Neural crest cell (in vitro differentiated cells): ENCODE measurements around the gene CATSPERZ. TPM values are rescaled to one million over a fixed set of nuclear protein-coding genes. Genes with fewer than 3 reads are reported as not detected.

Experiments used
- DNase-seq: peaks from one replicate; pipeline ENCODE4 v3.0.0; 2021; ENCODE audit warnings: low read depth, mixed read lengths, low spot score
- H3K27ac Mint-ChIP-seq: one replicate; pipeline ENCODE4 v1.8.0; 2021; ENCODE audit warnings: mild to moderate bottlenecking, mixed read lengths; ENCODE audit not compliant: unreplicated experiment
- H3K27me3 Mint-ChIP-seq: 2 replicates; pipeline ENCODE4 v1.8.0; 2021; ENCODE audit warnings: low read depth, mild to moderate bottlenecking, mixed read lengths
- H3K36me3 Mint-ChIP-seq: 2 replicates; pipeline ENCODE4 v1.8.0; 2021; ENCODE audit warnings: low read depth, mild to moderate bottlenecking, mixed read lengths
- H3K4me1 Mint-ChIP-seq: 2 replicates; pipeline ENCODE4 v1.8.0; 2021; ENCODE audit warnings: mixed read lengths
- H3K4me3 Mint-ChIP-seq: one replicate; pipeline ENCODE4 v1.8.0; 2021; ENCODE audit warnings: mild to moderate bottlenecking, mixed read lengths
- H3K9me3 Mint-ChIP-seq: 2 replicates; pipeline ENCODE4 v1.8.0; 2021; ENCODE audit warnings: mixed read lengths
- total RNA-seq: library from RNA; stranded (reverse); gene quantifications from 2 replicates; pipeline ENCODE4 v1.2.1, GENCODE V29; 2021
- TF ChIP-seq, protein P1 (sequence below): fragments of 200-600 bp; sonication (generic); conservative IDR thresholded peaks from 2 replicates; pipeline ENCODE4 v1.5.0; 2021; ENCODE audit warnings: antibody characterized with exemption, mild to moderate bottlenecking

Gene CATSPERZ
- total RNA-seq, 1 donor from 2014 or later = not detected

GRCh38 chr11:64317325-64317960 is 17.3 kb downstream of the CATSPERZ start, which contains the start of gene TRMT112:
TSS of gene TRMT112 (minus strand) at chr11:64317559. CDS start at chr11:64317526, 33 bp downstream.
- Mint-ChIP-seq H3K27me3 (no peaks in the 10 kb centered on the region), H3K9me3 (no peaks in the 10 kb centered on the region), H3K36me3 (peaks cover 3% of the 10 kb centered on the region), H3K27ac (peak within 1 kb of the TSS; percentile 99), H3K4me1 (peaks cover 33% of the 10 kb centered on the region), H3K4me3 (peak within 1 kb of the TSS; percentile 94)
- TF ChIP-seq, protein P1, sequence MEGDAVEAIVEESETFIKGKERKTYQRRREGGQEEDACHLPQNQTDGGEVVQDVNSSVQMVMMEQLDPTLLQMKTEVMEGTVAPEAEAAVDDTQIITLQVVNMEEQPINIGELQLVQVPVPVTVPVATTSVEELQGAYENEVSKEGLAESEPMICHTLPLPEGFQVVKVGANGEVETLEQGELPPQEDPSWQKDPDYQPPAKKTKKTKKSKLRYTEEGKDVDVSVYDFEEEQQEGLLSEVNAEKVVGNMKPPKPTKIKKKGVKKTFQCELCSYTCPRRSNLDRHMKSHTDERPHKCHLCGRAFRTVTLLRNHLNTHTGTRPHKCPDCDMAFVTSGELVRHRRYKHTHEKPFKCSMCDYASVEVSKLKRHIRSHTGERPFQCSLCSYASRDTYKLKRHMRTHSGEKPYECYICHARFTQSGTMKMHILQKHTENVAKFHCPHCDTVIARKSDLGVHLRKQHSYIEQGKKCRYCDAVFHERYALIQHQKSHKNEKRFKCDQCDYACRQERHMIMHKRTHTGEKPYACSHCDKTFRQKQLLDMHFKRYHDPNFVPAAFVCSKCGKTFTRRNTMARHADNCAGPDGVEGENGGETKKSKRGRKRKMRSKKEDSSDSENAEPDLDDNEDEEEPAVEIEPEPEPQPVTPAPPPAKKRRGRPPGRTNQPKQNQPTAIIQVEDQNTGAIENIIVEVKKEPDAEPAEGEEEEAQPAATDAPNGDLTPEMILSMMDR = no peak
- DNase-seq = peak; percentile 84

DNA sequence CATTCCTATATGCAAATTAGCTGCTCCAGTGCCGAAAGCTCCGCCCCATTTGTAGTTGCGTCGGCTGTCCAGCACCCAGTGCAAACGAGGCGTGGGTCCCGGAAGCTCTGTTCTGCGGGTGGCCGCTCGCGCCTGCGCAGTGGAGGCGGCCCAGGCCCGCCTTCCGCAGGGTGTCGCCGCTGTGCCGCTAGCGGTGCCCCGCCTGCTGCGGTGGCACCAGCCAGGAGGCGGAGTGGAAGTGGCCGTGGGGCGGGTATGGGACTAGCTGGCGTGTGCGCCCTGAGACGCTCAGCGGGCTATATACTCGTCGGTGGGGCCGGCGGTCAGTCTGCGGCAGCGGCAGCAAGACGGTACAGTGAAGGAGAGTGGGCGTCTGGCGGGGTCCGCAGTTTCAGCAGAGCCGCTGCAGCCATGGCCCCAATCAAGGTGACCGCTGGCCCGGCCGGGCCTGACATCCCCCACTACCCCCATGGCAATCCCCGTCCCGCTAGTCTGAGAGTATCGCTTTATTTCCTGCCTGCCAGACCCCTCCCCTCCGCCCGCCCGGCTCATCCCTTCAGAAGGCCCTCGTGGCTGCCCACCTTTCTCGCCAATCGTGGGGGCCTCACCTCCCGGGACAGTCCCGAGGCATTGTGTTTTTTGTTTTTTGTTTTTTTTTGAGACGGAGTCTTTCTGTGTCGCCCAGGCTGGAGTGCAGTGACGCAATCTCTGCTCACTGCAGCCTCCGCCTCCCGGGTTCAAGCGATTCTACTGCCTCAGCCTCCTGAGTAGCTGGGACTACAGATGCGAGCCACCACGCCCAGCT is 18.0 kb downstream of the CATSPERZ start, which contains the start of gene PRDX5:
Gene PRDX5, plus strand, starts transcription at position 161 of the 805 bp plus-strand sequence. Its CDS starts 95 bp downstream, at position 256.
- TF ChIP-seq, protein P1 = no peak
- Mint-ChIP-seq H3K4me1 (peaks cover 33% of the 10 kb centered on the region), H3K9me3 (no peaks in the 10 kb centered on the region), H3K4me3 (peak within 1 kb of the TSS; percentile 94), H3K27ac (peak within 1 kb of the TSS; percentile 99), H3K27me3 (no peaks in the 10 kb centered on the region), H3K36me3 (peaks cover 3% of the 10 kb centered on the region)
- peak; percentile 86 for DNase-seq

DNA sequence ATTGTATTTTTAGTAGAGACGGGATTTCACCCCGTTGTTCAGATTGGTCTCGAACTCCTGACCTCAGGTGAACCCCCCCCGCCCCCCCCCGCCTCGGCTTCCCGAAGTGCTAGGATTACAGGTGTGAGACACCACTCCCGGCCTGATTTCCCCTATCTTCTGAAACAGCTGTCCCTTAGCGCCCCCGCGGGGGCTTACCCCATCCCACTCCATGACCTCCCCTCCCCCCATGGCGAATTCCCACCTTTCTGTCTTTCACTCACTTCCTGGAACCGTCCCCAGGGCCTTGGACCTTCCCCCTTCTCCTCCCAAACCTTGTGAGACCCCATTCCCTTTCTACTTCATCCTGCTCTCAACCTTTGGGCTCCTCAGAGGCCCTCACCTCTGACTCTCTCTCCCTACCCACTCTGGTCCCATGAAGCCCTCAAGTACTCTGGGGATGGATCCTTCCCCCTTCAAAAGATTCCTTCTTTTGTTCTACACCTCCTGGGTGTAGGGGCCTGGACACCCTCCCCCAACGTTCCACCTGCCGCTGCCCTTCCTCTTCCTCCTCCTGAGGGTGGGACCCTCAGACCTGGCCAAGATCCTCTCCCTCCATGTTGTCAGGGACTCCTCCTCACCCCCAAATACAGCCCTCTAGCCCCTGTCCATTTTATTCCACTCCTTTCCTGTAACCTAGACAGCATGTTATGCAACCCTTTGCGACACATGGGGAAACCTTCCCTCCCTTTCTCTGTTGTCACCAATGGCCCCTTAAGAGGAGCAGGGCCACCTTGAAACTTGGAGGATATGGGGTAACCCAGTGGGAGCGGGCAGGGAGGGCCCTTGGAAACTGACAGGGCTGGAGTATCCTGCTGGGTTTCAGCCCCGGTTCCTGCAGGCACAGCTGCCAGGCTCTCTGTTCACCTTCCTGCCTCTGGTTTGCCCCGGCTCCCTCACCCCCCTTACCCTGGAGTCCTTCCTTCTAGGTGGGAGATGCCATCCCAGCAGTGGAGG is 18.9 kb downstream of the CATSPERZ start:
- Mint-ChIP-seq H3K9me3 (no peaks in the 10 kb centered on the region), H3K4me3 (peak overlapping the region; percentile 94), H3K27ac (peak overlapping the region; percentile 90), H3K4me1 (peaks cover 39% of the 10 kb centered on the region), H3K27me3 (no peaks in the 10 kb centered on the region), H3K36me3 (peaks cover 3% of the 10 kb centered on the region)
- TF ChIP-seq, protein P1 = no peak
- no peak for DNase-seq

DNA sequence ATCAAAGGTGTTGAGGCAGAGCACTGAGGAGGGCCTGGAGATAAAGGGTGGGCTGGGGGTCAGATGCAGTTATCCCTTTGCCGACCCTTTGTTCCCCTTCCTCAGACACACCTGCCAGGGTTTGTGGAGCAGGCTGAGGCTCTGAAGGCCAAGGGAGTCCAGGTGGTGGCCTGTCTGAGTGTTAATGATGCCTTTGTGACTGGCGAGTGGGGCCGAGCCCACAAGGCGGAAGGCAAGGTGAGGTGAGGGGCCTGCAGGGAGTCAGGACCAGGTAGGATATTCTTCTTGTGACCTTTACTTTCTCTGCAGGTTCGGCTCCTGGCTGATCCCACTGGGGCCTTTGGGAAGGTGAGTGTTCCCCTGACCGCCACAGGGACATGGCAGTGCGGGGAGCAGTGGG is 20.4 kb downstream of the CATSPERZ start:
- Mint-ChIP-seq H3K4me1 (peaks cover 36% of the 10 kb centered on the region), H3K27ac (no peak overlapping the region)

More for the DNA sequence above, 20.4 kb downstream of the CATSPERZ start:
- H3K27me3 Mint-ChIP-seq = no peaks in the 10 kb centered on the region
- no peak for DNase-seq
- H3K9me3 Mint-ChIP-seq = no peaks in the 10 kb centered on the region
- peaks cover 3% of the 10 kb centered on the region for H3K36me3 Mint-ChIP-seq
- H3K4me3 Mint-ChIP-seq = peak overlapping the region; percentile 67
- TF ChIP-seq, protein P1 = no peak
